ENCODE results near the gene SEC14L6. TPM values are rescaled to one million over a fixed set of nuclear protein-coding genes. Genes with fewer than 3 reads are reported as not detected.
A peak's percentile ranks its signal among the peaks of the same experiment; 100 is the strongest.

Gene SEC14L6
- total and polyA plus RNA-seq, 9 of the 15 experiments (the other 6 are each of a cell fraction or from before 2014, with no cell fraction given): 0.29 to 6.1 (median 1.9) TPM

DNA sequence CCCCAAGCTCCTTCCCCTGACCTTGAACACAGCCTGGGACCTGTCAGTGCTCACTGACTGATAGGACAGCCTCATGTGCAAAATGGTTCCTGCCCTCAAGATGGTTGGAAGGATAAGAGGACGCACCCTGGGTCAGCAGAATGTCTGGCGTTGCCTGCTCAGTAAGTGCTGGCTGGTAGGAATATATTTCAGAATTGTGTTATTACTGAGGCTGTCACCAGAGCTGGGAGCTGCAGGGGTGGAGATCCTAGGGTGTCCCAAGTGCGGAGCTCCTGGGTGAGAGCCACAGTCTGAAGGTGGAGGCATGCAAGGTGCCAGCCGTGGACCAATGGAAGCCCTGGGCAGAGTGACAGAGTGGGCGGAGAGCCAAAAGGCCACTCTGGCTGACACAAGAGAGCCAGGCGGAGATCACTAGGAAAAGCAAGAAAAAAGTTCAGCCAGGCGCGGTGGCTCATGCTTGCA, 40.0 kb downstream of the SEC14L6 start (continued):
- peak in 1 of 3 experiments; percentile 85 for TF ChIP-seq YY1 (IDR thresholded peaks at IDR 0.05; ENCODE audit: borderline replicate concordance in 1 of 3, control insufficient read depth in 1 of 3, extremely low read depth in 1 of 3, insufficient read depth in 3 of 3, insufficient read length in 1 of 3, insufficient replicate concordance in 2 of 3, low read depth in 1 of 3, low read length in 2 of 3)
- TF ChIP-seq ETV5 (CRISPR knock-in tag; IDR thresholded peaks at IDR 0.05; ENCODE audit: low read depth): no peak
- peak; percentile 66 for TF ChIP-seq EP300 (IDR thresholded peaks at IDR 0.05; ENCODE audit: low read length)
- TF ChIP-seq ZNF316 (IDR thresholded peaks at IDR 0.05): peak; percentile 41; the same call in 1 of the 2 replicates
- no peak for TF ChIP-seq NR2C2 (CRISPR knock-in tag; IDR thresholded peaks at IDR 0.05)
- 0 out of 2 replicates have a peak, but pooled peaks have one; percentile 36 for TF ChIP-seq NR2C2 (tag; IDR thresholded peaks at IDR 0.05)
- peak; percentile 17 for TF ChIP-seq ZFP36 (IDR thresholded peaks at IDR 0.05; ENCODE audit: low read depth, low read length, partially characterized antibody)
- no peak for TF ChIP-seq RFX7 (CRISPR knock-in tag; IDR thresholded peaks at IDR 0.05)
- TF ChIP-seq NR2C1 (IDR thresholded peaks at IDR 0.05): 0 out of 2 replicates have a peak, but pooled peaks have one; percentile 32
- no peak for TF ChIP-seq NR2C1 (tag; IDR thresholded peaks at IDR 0.05)
- TF ChIP-seq LEF1 (IDR thresholded peaks at IDR 0.05): peak; percentile 35; the same call in 1 of the 2 replicates
- peak; percentile 85 for TF ChIP-seq DPF2 (IDR thresholded peaks at IDR 0.05)
- TF ChIP-seq, protein P1, sequence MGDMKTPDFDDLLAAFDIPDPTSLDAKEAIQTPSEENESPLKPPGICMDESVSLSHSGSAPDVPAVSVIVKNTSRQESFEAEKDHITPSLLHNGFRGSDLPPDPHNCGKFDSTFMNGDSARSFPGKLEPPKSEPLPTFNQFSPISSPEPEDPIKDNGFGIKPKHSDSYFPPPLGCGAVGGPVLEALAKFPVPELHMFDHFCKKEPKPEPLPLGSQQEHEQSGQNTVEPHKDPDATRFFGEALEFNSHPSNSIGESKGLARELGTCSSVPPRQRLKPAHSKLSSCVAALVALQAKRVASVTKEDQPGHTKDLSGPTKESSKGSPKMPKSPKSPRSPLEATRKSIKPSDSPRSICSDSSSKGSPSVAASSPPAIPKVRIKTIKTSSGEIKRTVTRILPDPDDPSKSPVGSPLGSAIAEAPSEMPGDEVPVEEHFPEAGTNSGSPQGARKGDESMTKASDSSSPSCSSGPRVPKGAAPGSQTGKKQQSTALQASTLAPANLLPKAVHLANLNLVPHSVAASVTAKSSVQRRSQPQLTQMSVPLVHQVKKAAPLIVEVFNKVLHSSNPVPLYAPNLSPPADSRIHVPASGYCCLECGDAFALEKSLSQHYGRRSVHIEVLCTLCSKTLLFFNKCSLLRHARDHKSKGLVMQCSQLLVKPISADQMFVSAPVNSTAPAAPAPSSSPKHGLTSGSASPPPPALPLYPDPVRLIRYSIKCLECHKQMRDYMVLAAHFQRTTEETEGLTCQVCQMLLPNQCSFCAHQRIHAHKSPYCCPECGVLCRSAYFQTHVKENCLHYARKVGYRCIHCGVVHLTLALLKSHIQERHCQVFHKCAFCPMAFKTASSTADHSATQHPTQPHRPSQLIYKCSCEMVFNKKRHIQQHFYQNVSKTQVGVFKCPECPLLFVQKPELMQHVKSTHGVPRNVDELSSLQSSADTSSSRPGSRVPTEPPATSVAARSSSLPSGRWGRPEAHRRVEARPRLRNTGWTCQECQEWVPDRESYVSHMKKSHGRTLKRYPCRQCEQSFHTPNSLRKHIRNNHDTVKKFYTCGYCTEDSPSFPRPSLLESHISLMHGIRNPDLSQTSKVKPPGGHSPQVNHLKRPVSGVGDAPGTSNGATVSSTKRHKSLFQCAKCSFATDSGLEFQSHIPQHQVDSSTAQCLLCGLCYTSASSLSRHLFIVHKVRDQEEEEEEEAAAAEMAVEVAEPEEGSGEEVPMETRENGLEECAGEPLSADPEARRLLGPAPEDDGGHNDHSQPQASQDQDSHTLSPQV (IDR thresholded peaks at IDR 0.05): peak; percentile 79
